ENCODE data around the gene UPK2. TPM values are rescaled to one million over a fixed set of nuclear protein-coding genes. Genes with fewer than 3 reads are reported as not detected.

Gene UPK2
- total and polyA plus RNA-seq, 10 of the 15 experiments (the other 5 are each of a cell fraction or from before 2014, with no cell fraction given) = 0.07 to 1.0 (median 0.31) TPM; not detected in 7

- TF ChIP-seq REST (IDR thresholded peaks at IDR 0.05; ENCODE audit: low read depth, low read length) (no peak), IKZF1 (conservative IDR thresholded peaks at IDR 0.05) (peak; percentile 61), CBFB (IDR thresholded peaks at IDR 0.05; ENCODE audit: low read depth) (peak; percentile 21; the same call in 1 of the 2 replicates), EGR1 (IDR thresholded peaks at IDR 0.05; ENCODE audit: borderline replicate concordance in 1 of 2, low read depth in 2 of 2, low read length in 2 of 2) (peak in 1 of 2 experiments; percentile 78; a peak in 2 of 3 replicates), WRNIP1 (IDR thresholded peaks at IDR 0.05; ENCODE audit: borderline replicate concordance, low read depth, low read length) (0 out of 2 replicates have a peak, but pooled peaks have one; percentile 92), NR2F1 (conservative IDR thresholded peaks at IDR 0.05) (peak; percentile 85), IKZF2 (IDR thresholded peaks at IDR 0.05) (peak; percentile 26 to 42; a peak in 2 of 4 replicates), TCF12 (IDR thresholded peaks at IDR 0.05; ENCODE audit: low read depth, low read length) (no peak), TARDBP (IDR thresholded peaks at IDR 0.05; ENCODE audit: borderline replicate concordance) (no peak), ZNF622 (IDR thresholded peaks at IDR 0.05) (no peak), GATAD2B (conservative IDR thresholded peaks at IDR 0.05; ENCODE audit: low read depth) (peak; percentile 58), MYC (IDR thresholded peaks at IDR 0.05; ENCODE audit: insufficient read depth, insufficient read length, insufficient replicate concordance, low read length, severe bottlenecking) (peak; percentile 30), HSF1 (IDR thresholded peaks at IDR 0.05; ENCODE audit: low read depth, low read length) (0 out of 2 replicates have a peak, but pooled peaks have one; percentile 21)
Observed at GRCh38 chr11:118930094-118930712, 25.9 kb upstream of the UPK2 start (continued).
